Endothelial cell of umbilical vein (primary cell): Measurements from ENCODE around the gene ZNF609. TPM values are rescaled to one million over a fixed set of nuclear protein-coding genes. Genes with fewer than 3 reads are reported as not detected.

Experiments used
- BruUV-seq: library from RNA; stranded (reverse); fragments of 400-500 nt; replicated peaks from 2 replicates; lab custom pipeline; 2021; lab: Mats Ljungman, UMichigan
- CTCF ChIA-PET: fragments of 300-600, 350-600 bp; sonication (Branson Sonifier 250); formaldehyde crosslinking; loops from one replicate; lab custom pipeline; 2021; ENCODE audit warnings: antibody characterized with exemption, inconsistent platforms; lab: Charles Lee
- POLR2A ChIA-PET: fragments of 300-600, 350-600 bp; sonication (Branson Sonifier 250); formaldehyde crosslinking; loops from one replicate; lab custom pipeline; 2021; ENCODE audit warnings: antibody characterized with exemption, inconsistent platforms; lab: Charles Lee
- DNase-seq: peaks from one replicate; pipeline ENCODE4 v3.0.0-alpha.2; 2011; ENCODE audit warnings: low read depth, low spot score
- FAIRE-seq: peaks from 2 replicates; lab custom pipeline; 2011; peaks lifted over from hg19 to GRCh38; lab: Jason Lieb, UNC
- H2AFZ ChIP-seq: 2 replicates; pipeline ENCODE4 v1.6.0; 2012; ENCODE audit warnings: low read depth, low read length, control low read depth, inconsistent platforms
- H3K27ac ChIP-seq: 2 replicates; pipeline ENCODE4 v1.5.1; 2011; ENCODE audit warnings: low read depth, mild to moderate bottlenecking, control low read depth, low read length, moderate library complexity; ENCODE audit not compliant: insufficient read depth
- H3K27me3 ChIP-seq, 2 experiments: 2 replicates each; pipeline versions ENCODE4 v1.6.0 to v1.6.1; 2011; ENCODE audit warnings: low read length in 2 of 2, mixed read lengths in 1 of 2; ENCODE audit not compliant: control insufficient read depth in 2 of 2, insufficient read depth in 2 of 2
- H3K36me3 ChIP-seq, 2 experiments: 2 replicates in 1 of 2; 3 replicates in 1 of 2; pipeline ENCODE4 v1.5.1; 2011; ENCODE audit warnings: low read length in 2 of 2, mild to moderate bottlenecking in 1 of 2, moderate library complexity in 1 of 2; ENCODE audit not compliant: control insufficient read depth in 2 of 2, insufficient read depth in 2 of 2; ENCODE audit errors: extremely low read depth in 1 of 2
- H3K4me1 ChIP-seq: 3 replicates; pipeline ENCODE4 v1.5.1; 2011; ENCODE audit warnings: mild to moderate bottlenecking, low read length; ENCODE audit not compliant: control insufficient read depth, insufficient read depth; ENCODE audit errors: extremely low read depth
- H3K4me2 ChIP-seq: 2 replicates; pipeline ENCODE4 v1.6.1; 2011; ENCODE audit warnings: low read length, control low read depth, mixed read lengths; ENCODE audit not compliant: insufficient read depth
- H3K4me3 ChIP-seq, 3 experiments: fragments of 200-600 bp in 1 of 3; sonication (generic), shearing (Covaris generic) in 1 of 3; replicated peaks in 1 of 3; 2 replicates each; pipeline ENCODE4 v1.5.1; 2011 to 2016; ENCODE audit warnings: control low read depth in 3 of 3, low read length in 3 of 3, mild to moderate bottlenecking in 2 of 3, inconsistent platforms in 1 of 3, low read depth in 1 of 3, moderate library complexity in 1 of 3; ENCODE audit not compliant: insufficient read depth in 1 of 3
- H3K79me2 ChIP-seq: 2 replicates; pipeline ENCODE4 v1.6.0; 2012; ENCODE audit warnings: low read length, inconsistent platforms; ENCODE audit not compliant: control insufficient read depth, insufficient read depth
- H3K9ac ChIP-seq: replicated peaks from 2 replicates; pipeline ENCODE3; 2011; ENCODE audit warnings: low read length, control low read depth; ENCODE audit not compliant: insufficient read depth; ENCODE audit errors: extremely low read depth
- H3K9me1 ChIP-seq: replicated peaks from 3 replicates; pipeline ENCODE4 v1.6.0; 2011; ENCODE audit warnings: mild to moderate bottlenecking, low read length; ENCODE audit not compliant: control insufficient read depth, insufficient read depth; ENCODE audit errors: extremely low read depth
- H3K9me3 ChIP-seq: replicated peaks from 2 replicates; pipeline ENCODE4 v1.5.1; 2012; ENCODE audit warnings: low read length, inconsistent platforms; ENCODE audit not compliant: control insufficient read depth, insufficient read depth
- H4K20me1 ChIP-seq: replicated peaks from 2 replicates; pipeline ENCODE3; 2011; ENCODE audit warnings: mild to moderate bottlenecking, low read length; ENCODE audit not compliant: control insufficient read depth, insufficient read depth; ENCODE audit errors: extremely low read depth
- EZH2 ChIP-seq: IDR thresholded peaks from 2 replicates; pipeline ENCODE4 v1.6.1; 2012; ENCODE audit warnings: borderline replicate concordance, low read depth, mild to moderate bottlenecking, moderate library complexity, low read length, inconsistent platforms; ENCODE audit not compliant: severe bottlenecking
- FOS ChIP-seq: IDR thresholded peaks from 2 replicates; pipeline ENCODE4 v1.6.1; 2011; ENCODE audit warnings: mild to moderate bottlenecking, low read length, moderate library complexity, borderline replicate concordance; ENCODE audit not compliant: insufficient read depth
- GATA2 ChIP-seq: IDR thresholded peaks from 2 replicates; pipeline ENCODE4 v1.7.0; 2011; ENCODE audit warnings: low read depth, mild to moderate bottlenecking, moderate library complexity, mixed read lengths, low read length; ENCODE audit not compliant: insufficient read length, insufficient read depth
- JUN ChIP-seq: IDR thresholded peaks from 2 replicates; pipeline ENCODE4 v1.6.1; 2011; ENCODE audit warnings: borderline replicate concordance, low read depth; ENCODE audit not compliant: insufficient read length, insufficient read depth
- MYC ChIP-seq: IDR thresholded peaks from one replicate; pipeline ENCODE4 v1.6.1; 2011; ENCODE audit warnings: mild to moderate bottlenecking, low read depth, low read length
- POLR2AphosphoS5 ChIP-seq: IDR thresholded peaks from 2 replicates; pipeline ENCODE4 v1.6.1; 2012; ENCODE audit warnings: low read depth, mild to moderate bottlenecking, control low read depth, low read length, moderate library complexity; ENCODE audit not compliant: insufficient read depth
- dilution Hi-C: fragments of 300-500 bp; cut with MboI; formaldehyde crosslinking; loops from one replicate; pipeline ENCODE4 v1.15.0; 2019; ENCODE audit warnings: low sequenced_read_pairs; ENCODE audit not compliant: extremely low pct_ligation_motif_present
- intact Hi-C: fragments of 100-400 bp; cut with micrococcal nuclease; formaldehyde crosslinking; loops from one replicate; pipeline ENCODE4 v1.10.0; 2022
- polyA plus RNA-seq, 4 experiments: library from polyadenylated mRNA; depleted of rRNA in 3 of 4; stranded (reverse) in 3 of 4; unstranded in 1 of 4; fragments of >200 nt; gene quantifications; 2 replicates each; pipeline versions ENCODE4 v1.2.1 to v1.2.3, GENCODE V29; 2011 to 2012; ENCODE audit warnings: missing spikeins in 1 of 4
- total RNA-seq: library from RNA; stranded (reverse); gene quantifications from 2 replicates; pipeline ENCODE4 v1.2.3, GENCODE V29; 2021
- TF ChIP-seq, protein P1 (sequence below): IDR thresholded peaks from 2 replicates; pipeline ENCODE4 v1.6.1; 2011; ENCODE audit not compliant: insufficient read depth, insufficient read length
- TF ChIP-seq, protein P2 (sequence below), 2 donors: IDR thresholded peaks; 1 replicate in 1 of 2; 2 replicates in 1 of 2; pipeline ENCODE4 v1.5.1; 2011; ENCODE audit warnings: low read length in 2 of 2, mild to moderate bottlenecking in 2 of 2, moderate library complexity in 2 of 2, control low read depth in 1 of 2, inconsistent platforms in 1 of 2, low read depth in 1 of 2; ENCODE audit not compliant: insufficient read depth in 1 of 2; ENCODE audit errors: extremely low read depth in 1 of 2

Gene ZNF609
- total and polyA plus RNA-seq, 2 donors (not counting 3 experiments of a cell fraction or from before 2014, with no cell fraction given) = 18.2 to 49.6 TPM

DNA sequence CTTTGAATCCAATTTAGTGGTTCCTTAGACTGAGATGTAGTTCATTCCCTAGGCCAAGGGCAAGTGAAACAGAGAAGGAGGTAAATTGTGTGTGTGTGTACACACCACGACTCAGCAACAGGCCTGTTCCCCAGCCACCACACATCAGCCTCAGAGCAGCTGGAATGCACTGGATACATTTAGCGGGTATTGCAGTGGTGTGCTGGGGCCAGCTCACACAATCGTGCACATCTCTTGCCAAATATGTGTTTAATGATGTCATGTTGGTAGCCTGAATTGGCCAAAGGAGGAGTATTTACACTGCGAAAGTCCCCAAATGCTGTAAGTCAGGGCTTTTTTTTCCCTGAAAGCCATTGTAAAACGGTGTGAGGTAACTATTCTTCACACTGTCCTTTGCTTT lies 232.8 kb downstream of the ZNF609 start:
- FAIRE-seq (no peak), DNase-seq (no peak)
- Histone ChIP-seq H3K4me1 (no peaks in the 10 kb centered on the region), H3K36me3 (peaks cover 12 to 39% of the 10 kb centered on the region in 2 experiments), H2AFZ (no peak overlapping the region), H3K9me1 (no peaks in the 10 kb centered on the region), H3K79me2 (peaks cover 27% of the 10 kb centered on the region), H3K9ac (no peak overlapping the region), H4K20me1 (peaks cover 2% of the 10 kb centered on the region), H3K27ac (no peak overlapping the region), H3K4me2 (no peak overlapping the region), H3K9me3 (no peaks in the 10 kb centered on the region), H3K27me3 (no peaks in the 10 kb centered on the region), H3K4me3 (no peak overlapping the region)
- BruUV-seq = no TSS peak
- dilution Hi-C loops (no loop called here), intact Hi-C loops (no loop called here)
- ChIA-PET POLR2A (no interaction called here), CTCF (interaction anchor here (1.3 to 6.2 kb wide), 2 partner anchors 15 to 35 kb away, joined by 4 to 64 read pairs; no protein-coding TSS in a partner anchor)
- no peak for TF ChIP-seq POLR2AphosphoS5
- TF ChIP-seq FOS = no peak
- TF ChIP-seq EZH2 = no peak
- no peak for TF ChIP-seq GATA2
- TF ChIP-seq, protein P1, sequence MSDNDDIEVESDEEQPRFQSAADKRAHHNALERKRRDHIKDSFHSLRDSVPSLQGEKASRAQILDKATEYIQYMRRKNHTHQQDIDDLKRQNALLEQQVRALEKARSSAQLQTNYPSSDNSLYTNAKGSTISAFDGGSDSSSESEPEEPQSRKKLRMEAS = no peak
- no peak for TF ChIP-seq MYC
- TF ChIP-seq, protein P2, sequence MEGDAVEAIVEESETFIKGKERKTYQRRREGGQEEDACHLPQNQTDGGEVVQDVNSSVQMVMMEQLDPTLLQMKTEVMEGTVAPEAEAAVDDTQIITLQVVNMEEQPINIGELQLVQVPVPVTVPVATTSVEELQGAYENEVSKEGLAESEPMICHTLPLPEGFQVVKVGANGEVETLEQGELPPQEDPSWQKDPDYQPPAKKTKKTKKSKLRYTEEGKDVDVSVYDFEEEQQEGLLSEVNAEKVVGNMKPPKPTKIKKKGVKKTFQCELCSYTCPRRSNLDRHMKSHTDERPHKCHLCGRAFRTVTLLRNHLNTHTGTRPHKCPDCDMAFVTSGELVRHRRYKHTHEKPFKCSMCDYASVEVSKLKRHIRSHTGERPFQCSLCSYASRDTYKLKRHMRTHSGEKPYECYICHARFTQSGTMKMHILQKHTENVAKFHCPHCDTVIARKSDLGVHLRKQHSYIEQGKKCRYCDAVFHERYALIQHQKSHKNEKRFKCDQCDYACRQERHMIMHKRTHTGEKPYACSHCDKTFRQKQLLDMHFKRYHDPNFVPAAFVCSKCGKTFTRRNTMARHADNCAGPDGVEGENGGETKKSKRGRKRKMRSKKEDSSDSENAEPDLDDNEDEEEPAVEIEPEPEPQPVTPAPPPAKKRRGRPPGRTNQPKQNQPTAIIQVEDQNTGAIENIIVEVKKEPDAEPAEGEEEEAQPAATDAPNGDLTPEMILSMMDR (IDR thresholded peaks at IDR 0.05; ENCODE audit: extremely low read depth in 1 of 2, insufficient read depth in 1 of 2, low read depth in 1 of 2, low read length in 2 of 2) = no peak
- TF ChIP-seq JUN = no peak
